HFFc6 (cell line): ENCODE data around the gene SLC22A16. TPM values are rescaled to one million over a fixed set of nuclear protein-coding genes. Genes with fewer than 3 reads are reported as not detected.

Experiments
- DNase-seq: peaks from one replicate; pipeline ENCODE4 v3.0.0-alpha.2; 2018
- H3K27ac Mint-ChIP-seq: 2 replicates; pipeline ENCODE4 v1.8.0; 2020; ENCODE audit warnings: mild to moderate bottlenecking, mixed read lengths
- H3K27me3 Mint-ChIP-seq: 2 replicates; pipeline ENCODE4 v1.8.0; 2021; ENCODE audit warnings: mild to moderate bottlenecking, moderate library complexity, mixed read lengths; ENCODE audit not compliant: insufficient read depth
- H3K36me3 Mint-ChIP-seq: 2 replicates; pipeline ENCODE4 v1.8.0; 2021; ENCODE audit warnings: low read depth, mixed read lengths
- H3K4me1 Mint-ChIP-seq: 2 replicates; pipeline ENCODE4 v1.8.0; 2020; ENCODE audit warnings: low read depth, mixed read lengths
- H3K4me3 Mint-ChIP-seq: 2 replicates; pipeline ENCODE4 v1.8.0; 2020; ENCODE audit warnings: mild to moderate bottlenecking, moderate library complexity, mixed read lengths
- H3K9me3 Mint-ChIP-seq: 2 replicates; pipeline ENCODE4 v1.8.0; 2020; ENCODE audit warnings: mild to moderate bottlenecking, mixed read lengths
- total RNA-seq, 6 experiments: library from RNA; stranded (reverse); fragmentation: NEBNext Ultra II Directional; extraction: Animal tissue kit (Norgen Biotek cat#: 25700); gene quantifications; 2 replicates in 1 of 6; 3 replicates in 5 of 6; pipeline ENCODE4 v1.2.3, GENCODE V29; 2021
- TF ChIP-seq, protein P1 (sequence below): fragments of 200-600 bp; sonication (generic); IDR thresholded peaks from 2 replicates; pipeline ENCODE4 v1.5.0; 2021; ENCODE audit warnings: antibody characterized with exemption, mild to moderate bottlenecking

SLC22A16 gene
- total RNA-seq, 6 experiments from 2014 or later = not detected

DNA sequence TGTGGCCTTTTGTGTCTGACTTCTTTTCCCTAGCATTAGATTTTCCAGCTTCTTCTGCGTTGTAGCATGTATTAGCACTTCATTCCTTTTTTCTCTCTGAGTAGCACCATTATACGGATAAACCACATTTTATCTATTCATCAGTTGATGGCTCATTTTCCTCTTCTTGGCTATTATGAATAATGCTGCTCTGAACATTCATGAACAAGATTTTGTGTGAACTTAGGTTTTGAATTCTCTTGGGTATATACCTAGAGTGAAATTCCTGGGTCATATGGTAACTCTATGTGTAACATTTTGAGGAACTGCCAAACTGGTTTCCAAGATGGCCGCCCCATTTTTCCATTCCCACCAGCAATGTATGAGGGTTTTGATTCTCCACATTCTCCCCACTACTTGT lies 28.7 kb downstream of the SLC22A16 start:
- Mint-ChIP-seq H3K27me3 (peaks cover 22% of the 10 kb centered on the region; the same call in 1 of the 2 replicates), H3K4me3 (no peak overlapping the region), H3K36me3 (no peaks in the 10 kb centered on the region), H3K4me1 (no peaks in the 10 kb centered on the region), H3K9me3 (no peaks in the 10 kb centered on the region), H3K27ac (no peak overlapping the region)
- no peak for DNase-seq
- TF ChIP-seq, protein P1, sequence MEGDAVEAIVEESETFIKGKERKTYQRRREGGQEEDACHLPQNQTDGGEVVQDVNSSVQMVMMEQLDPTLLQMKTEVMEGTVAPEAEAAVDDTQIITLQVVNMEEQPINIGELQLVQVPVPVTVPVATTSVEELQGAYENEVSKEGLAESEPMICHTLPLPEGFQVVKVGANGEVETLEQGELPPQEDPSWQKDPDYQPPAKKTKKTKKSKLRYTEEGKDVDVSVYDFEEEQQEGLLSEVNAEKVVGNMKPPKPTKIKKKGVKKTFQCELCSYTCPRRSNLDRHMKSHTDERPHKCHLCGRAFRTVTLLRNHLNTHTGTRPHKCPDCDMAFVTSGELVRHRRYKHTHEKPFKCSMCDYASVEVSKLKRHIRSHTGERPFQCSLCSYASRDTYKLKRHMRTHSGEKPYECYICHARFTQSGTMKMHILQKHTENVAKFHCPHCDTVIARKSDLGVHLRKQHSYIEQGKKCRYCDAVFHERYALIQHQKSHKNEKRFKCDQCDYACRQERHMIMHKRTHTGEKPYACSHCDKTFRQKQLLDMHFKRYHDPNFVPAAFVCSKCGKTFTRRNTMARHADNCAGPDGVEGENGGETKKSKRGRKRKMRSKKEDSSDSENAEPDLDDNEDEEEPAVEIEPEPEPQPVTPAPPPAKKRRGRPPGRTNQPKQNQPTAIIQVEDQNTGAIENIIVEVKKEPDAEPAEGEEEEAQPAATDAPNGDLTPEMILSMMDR = no peak

DNA sequence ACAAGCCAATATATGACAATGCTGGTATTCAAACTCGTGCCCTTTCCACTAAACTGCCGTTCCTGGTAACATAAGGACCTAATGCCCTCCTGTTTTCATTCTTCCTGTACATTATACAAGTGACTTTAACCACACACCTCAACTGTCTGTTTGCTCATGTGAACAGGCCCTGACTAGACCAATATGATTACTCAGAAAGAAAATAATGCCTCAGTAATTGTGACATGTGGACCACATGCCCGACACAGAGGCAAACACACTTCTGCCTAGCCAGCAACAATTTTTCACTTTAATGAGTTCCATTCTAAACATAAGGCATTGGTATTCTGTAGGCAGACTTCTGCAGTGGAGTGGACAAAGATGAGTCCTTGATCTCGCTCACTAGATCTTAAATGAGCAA lies 30.0 kb downstream of the SLC22A16 start:
- Mint-ChIP-seq H3K36me3 (no peaks in the 10 kb centered on the region), H3K9me3 (no peaks in the 10 kb centered on the region), H3K4me3 (no peak overlapping the region), H3K27me3 (peaks cover 26% of the 10 kb centered on the region), H3K4me1 (no peaks in the 10 kb centered on the region), H3K27ac (no peak overlapping the region)
- TF ChIP-seq, protein P1 = no peak
- DNase-seq = no peak

DNA sequence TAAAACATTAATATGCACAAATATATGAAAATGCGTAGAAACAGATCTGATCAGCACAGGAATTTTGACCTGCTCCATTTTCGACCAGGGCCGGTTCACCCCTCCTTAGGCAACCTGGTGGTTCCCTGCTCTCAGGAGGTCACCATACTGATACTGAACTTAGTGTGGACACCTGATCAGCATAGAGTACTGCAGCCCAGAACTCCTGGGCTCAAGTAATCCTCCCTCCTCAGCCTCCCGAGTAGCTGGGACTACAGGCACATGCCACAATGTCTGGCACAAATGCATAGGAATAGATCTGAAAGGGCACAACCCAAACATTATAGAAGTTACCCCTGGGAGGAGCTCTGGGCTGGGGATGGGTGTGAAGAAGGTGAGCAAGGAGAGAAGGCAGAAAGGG lies 36.4 kb downstream of the SLC22A16 start:
- no peak for DNase-seq
- TF ChIP-seq, protein P1 = no peak
- Mint-ChIP-seq H3K27ac (no peak overlapping the region), H3K4me1 (no peaks in the 10 kb centered on the region), H3K4me3 (no peak overlapping the region), H3K9me3 (no peaks in the 10 kb centered on the region; the same call in none of the 2 replicates), H3K36me3 (no peaks in the 10 kb centered on the region), H3K27me3 (peaks cover 31% of the 10 kb centered on the region)

DNA sequence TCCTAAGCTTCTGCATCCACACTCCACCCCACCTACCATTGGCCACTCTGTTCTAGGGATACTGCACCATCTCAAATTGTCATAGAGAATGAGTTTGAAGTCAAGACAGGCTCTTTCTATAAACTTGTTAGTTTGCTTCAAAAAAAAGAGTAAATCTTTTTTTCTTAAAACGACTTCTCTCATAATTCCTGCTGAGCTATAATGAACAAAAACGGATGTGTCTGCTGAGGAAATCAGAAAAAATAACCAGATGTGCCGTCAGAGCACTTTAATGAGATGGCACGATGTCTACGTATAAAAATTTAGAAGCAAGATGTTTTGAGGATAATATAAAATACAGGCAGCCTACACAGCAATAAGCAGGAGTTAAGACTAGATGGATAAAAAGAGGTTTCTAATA lies 37.1 kb downstream of the SLC22A16 start:
- TF ChIP-seq, protein P1 = no peak
- no peak overlapping the region for H3K27ac Mint-ChIP-seq
- H3K9me3 Mint-ChIP-seq = no peaks in the 10 kb centered on the region; the same call in none of the 2 replicates
- H3K36me3 Mint-ChIP-seq = no peaks in the 10 kb centered on the region
- no peak overlapping the region for H3K4me3 Mint-ChIP-seq
- no peak for DNase-seq
- H3K27me3 Mint-ChIP-seq = peaks cover 29% of the 10 kb centered on the region
- H3K4me1 Mint-ChIP-seq = no peaks in the 10 kb centered on the region

DNA sequence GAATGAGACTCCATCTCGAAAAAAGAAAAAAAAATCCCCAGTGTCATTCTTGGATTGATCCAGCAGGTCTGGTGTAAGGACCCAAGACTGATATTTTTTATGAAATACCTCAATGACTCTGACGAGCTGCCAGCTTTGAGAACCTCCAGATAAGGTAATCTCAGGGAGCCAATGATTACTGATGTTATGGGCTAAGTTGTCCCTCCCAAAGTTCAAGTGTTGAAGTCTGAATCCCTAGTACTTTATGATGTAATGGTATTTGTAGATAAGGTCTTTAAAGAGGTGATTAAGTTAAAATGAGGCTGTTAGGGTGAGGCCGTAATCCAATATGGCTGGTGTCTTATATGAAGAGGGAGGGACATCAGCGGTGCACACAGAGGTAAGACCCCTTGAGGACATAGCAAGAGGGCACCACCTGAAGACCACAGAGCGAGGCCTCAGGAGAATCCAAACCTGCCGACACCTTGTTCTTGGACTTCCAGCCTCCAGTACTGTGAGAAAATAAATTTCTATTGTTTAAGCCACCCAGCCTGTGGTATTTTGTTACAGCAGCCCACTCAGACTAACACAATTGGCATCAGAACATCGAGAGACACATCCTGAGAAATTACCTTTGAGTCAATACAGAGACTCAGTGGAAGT lies 41.3 kb downstream of the SLC22A16 start:
- DNase-seq = no peak
- no peak overlapping the region for H3K27ac Mint-ChIP-seq
- no peaks in the 10 kb centered on the region for H3K36me3 Mint-ChIP-seq
- TF ChIP-seq, protein P1 = no peak
- peaks cover 25% of the 10 kb centered on the region for H3K27me3 Mint-ChIP-seq
- no peak overlapping the region for H3K4me3 Mint-ChIP-seq
- no peaks in the 10 kb centered on the region; the same call in none of the 2 replicates for H3K9me3 Mint-ChIP-seq
- no peaks in the 10 kb centered on the region for H3K4me1 Mint-ChIP-seq
